Measurements from ENCODE around the gene ST8SIA2. TPM values are rescaled to one million over a fixed set of nuclear protein-coding genes. Genes with fewer than 3 reads are reported as not detected.

ST8SIA2 gene
- total RNA-seq, 6 experiments from 2014 or later = 0.05 to 0.12 TPM; not detected in 4

GRCh38 chr15:92443381-92443780, 49.7 kb downstream of the ST8SIA2 start:
- no peak for DNase-seq
- TF ChIP-seq CTCF (IDR thresholded peaks at IDR 0.05) = no peak
- no peaks in the 10 kb centered on the region for H3K9me3 Mint-ChIP-seq
- no peaks in the 10 kb centered on the region for H3K36me3 Mint-ChIP-seq (ENCODE audit: low read depth)
- peaks cover 8% of the 10 kb centered on the region; the same call in 1 of the 2 replicates for H3K4me1 Mint-ChIP-seq (ENCODE audit: low read depth)
- H3K4me3 Mint-ChIP-seq = no peak overlapping the region
- peaks cover 2% of the 10 kb centered on the region for H3K27me3 Mint-ChIP-seq (ENCODE audit: insufficient read depth)
- no peak overlapping the region for H3K27ac Mint-ChIP-seq

- H3K9me3 Mint-ChIP-seq = no peaks in the 10 kb centered on the region
- peaks cover 16% of the 10 kb centered on the region for H3K4me1 Mint-ChIP-seq (ENCODE audit: low read depth)
- no peak for DNase-seq
- no peaks in the 10 kb centered on the region for H3K36me3 Mint-ChIP-seq (ENCODE audit: low read depth)
- no peak overlapping the region for H3K4me3 Mint-ChIP-seq
- H3K27me3 Mint-ChIP-seq (ENCODE audit: insufficient read depth) = no peaks in the 10 kb centered on the region; the same call in none of the 2 replicates
- no peak overlapping the region for H3K27ac Mint-ChIP-seq
- no peak for TF ChIP-seq CTCF (IDR thresholded peaks at IDR 0.05)
Observed at GRCh38 chr15:92444631-92445030, 51.0 kb downstream of the ST8SIA2 start.

- DNase-seq = no peak
- Mint-ChIP-seq H3K36me3 (ENCODE audit: low read depth) (no peaks in the 10 kb centered on the region), H3K4me1 (ENCODE audit: low read depth) (peaks cover 38% of the 10 kb centered on the region), H3K4me3 (no peak overlapping the region), H3K9me3 (peaks cover 18% of the 10 kb centered on the region), H3K27me3 (ENCODE audit: insufficient read depth) (no peaks in the 10 kb centered on the region), H3K27ac (no peak overlapping the region)
- TF ChIP-seq CTCF (IDR thresholded peaks at IDR 0.05) = no peak
Observed at GRCh38 chr15:92448370-92448769, 54.7 kb downstream of the ST8SIA2 start.

- no peak overlapping the region for H3K27ac Mint-ChIP-seq
- no peak overlapping the region for H3K4me3 Mint-ChIP-seq
- no peaks in the 10 kb centered on the region for H3K36me3 Mint-ChIP-seq (ENCODE audit: low read depth)
- H3K27me3 Mint-ChIP-seq (ENCODE audit: insufficient read depth) = no peaks in the 10 kb centered on the region
- peaks cover 18% of the 10 kb centered on the region for H3K9me3 Mint-ChIP-seq
- DNase-seq = peak; percentile 78
- TF ChIP-seq CTCF (IDR thresholded peaks at IDR 0.05) = no peak
- H3K4me1 Mint-ChIP-seq (ENCODE audit: low read depth) = peaks cover 38% of the 10 kb centered on the region
Observed at GRCh38 chr15:92449476-92449875, 55.8 kb downstream of the ST8SIA2 start.

- no peaks in the 10 kb centered on the region for H3K27me3 Mint-ChIP-seq (ENCODE audit: insufficient read depth)
- no peak overlapping the region for H3K27ac Mint-ChIP-seq
- no peaks in the 10 kb centered on the region for H3K36me3 Mint-ChIP-seq (ENCODE audit: low read depth)
- no peak overlapping the region for H3K4me3 Mint-ChIP-seq
- H3K4me1 Mint-ChIP-seq (ENCODE audit: low read depth) = peaks cover 38% of the 10 kb centered on the region
- peak; percentile 75 for DNase-seq
- H3K9me3 Mint-ChIP-seq = peaks cover 22% of the 10 kb centered on the region
- TF ChIP-seq CTCF (IDR thresholded peaks at IDR 0.05) = no peak
Observed at GRCh38 chr15:92451225-92451825, 57.6 kb downstream of the ST8SIA2 start.

All from HFFc6 (cell line).